Stimulated activated CD4-positive, alpha-beta T cell treated with anti-CD3 and anti-CD28 coated beads, TNF-alpha, amount 100 ng/mL, for 48 hours (primary cell): ENCODE measurements around the gene TPO.
"Not testable (repeated sequence)": the region's sequence is repeated elsewhere in the genome, so short reads cannot be mapped to it uniquely, and the experiment has no call there.

Source experiments
- DNase-seq, 3 donors: peaks; one replicate each; pipeline ENCODE4 v3.0.0-alpha.2; 2020; ENCODE audit warnings: low read depth in 3 of 3

Gene TPO

GRCh38 chr2:1483551-1483950 is 70.3 kb downstream of the TPO start:
- DNase-seq: no peak

DNA sequence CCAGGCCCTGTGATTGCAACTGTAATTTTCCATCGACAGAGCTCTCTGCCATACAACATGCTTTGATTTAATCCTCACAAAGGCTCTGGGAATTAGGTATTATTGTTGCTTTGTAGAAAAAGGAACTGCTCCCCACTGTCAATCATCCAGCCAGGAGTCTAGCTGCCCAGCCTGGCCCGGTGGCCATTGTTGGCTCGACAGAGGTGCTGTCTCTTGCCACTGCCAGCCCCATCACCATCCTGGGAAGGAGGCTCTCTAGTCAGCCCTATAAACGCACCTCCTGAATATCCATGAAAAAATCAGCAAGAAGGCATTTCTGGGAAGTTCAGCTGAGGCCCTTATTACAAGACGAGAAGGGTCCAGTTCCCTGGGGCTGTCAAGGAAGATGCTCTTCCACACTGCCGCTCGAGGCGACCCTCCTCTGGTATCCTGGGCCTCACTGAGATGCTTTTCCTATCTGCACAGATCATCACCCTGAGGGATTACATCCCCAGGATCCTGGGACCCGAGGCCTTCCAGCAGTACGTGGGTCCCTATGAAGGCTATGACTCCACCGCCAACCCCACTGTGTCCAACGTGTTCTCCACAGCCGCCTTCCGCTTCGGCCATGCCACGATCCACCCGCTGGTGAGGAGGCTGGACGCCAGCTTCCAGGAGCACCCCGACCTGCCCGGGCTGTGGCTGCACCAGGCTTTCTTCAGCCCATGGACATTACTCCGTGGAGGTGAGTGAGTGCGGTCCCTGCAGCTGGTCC is 71.0 kb downstream of the TPO start:
- no peak for DNase-seq

GRCh38 chr2:1486670-1487069 is 73.4 kb downstream of the TPO start:
- no peak for DNase-seq

GRCh38 chr2:1487758-1488157 is 74.5 kb downstream of the TPO start:
- no peak for DNase-seq

DNA sequence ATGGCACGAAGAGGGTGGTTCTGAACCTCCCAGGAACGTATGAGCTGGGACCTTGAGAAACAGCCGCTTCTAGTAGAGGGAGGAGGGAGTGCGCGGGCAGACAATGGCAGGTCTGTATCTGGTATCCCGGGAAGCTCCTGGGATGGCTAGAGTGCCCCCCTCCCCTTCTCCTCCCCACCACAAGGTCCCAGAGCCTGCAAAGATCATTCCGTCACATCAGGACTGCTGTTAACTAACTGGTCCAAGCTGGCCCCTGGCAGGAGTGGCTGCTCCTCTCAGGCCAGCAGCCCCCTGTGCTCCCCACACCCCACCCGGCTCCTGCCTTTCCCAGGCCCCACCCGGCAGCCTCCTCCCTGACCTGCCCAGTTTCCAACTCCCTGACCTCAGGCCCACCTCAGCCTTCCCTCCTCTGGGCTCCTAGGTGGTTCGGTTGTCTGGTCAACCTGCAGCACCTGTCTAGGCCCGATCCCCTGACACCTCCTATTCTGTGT is 75.0 kb downstream of the TPO start:
- DNase-seq: no peak

GRCh38 chr2:1488851-1489250 is 75.6 kb downstream of the TPO start:
- no peak for DNase-seq

DNA sequence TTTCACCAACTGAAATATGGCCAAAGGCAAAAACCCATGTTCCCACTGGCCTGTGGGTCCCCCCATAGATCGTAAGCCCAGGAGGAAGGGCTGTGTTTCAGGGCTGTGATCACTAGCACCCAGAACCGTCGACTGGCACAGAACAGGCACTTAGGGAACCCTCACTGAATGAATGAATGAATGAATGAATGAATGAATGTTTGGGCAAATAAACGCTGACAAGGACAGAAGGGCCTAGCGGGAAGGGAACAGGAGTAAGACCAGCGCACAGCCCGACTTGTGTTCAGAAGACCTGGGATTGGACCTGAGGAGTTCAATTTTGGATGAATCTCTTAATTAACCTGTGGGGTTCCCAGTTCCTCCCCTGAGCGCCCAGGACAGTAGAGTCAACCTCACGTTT is 76.2 kb downstream of the TPO start:
- no peak for DNase-seq

GRCh38 chr2:1490381-1490780 is 77.1 kb downstream of the TPO start:
- not testable (repeated sequence) for DNase-seq

DNA sequence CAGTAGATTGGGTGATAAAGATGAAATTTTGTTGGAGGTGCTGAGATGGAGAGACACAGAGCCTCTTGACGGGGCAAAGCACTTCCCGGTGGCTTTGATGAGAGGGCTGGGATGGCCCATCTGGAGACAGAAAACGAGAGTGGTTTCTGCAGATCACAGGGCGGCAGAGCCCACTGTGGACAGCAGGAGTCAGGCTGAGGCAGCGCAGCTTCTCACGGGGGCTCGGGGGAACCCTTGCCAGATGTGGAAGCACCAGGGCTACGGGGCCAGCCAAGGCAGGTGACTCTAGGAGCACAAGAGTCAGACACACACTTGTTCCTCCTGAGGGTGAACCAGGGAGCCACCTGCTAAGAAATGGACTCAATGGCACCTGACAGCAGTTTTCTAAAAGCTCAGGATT is 78.5 kb downstream of the TPO start:
- no peak for DNase-seq

GRCh38 chr2:1492231-1492630 is 79.0 kb downstream of the TPO start:
- not testable (repeated sequence) for DNase-seq

- no peak for DNase-seq
These were observed 79.6 kb downstream of the TPO start for GRCh38 chr2:1492711-1493430.

- no peak for DNase-seq
These were observed 80.3 kb downstream of the TPO start for GRCh38 chr2:1493431-1494126.

GRCh38 chr2:1494257-1494656 is 81.0 kb downstream of the TPO start:
- DNase-seq: no peak

DNA sequence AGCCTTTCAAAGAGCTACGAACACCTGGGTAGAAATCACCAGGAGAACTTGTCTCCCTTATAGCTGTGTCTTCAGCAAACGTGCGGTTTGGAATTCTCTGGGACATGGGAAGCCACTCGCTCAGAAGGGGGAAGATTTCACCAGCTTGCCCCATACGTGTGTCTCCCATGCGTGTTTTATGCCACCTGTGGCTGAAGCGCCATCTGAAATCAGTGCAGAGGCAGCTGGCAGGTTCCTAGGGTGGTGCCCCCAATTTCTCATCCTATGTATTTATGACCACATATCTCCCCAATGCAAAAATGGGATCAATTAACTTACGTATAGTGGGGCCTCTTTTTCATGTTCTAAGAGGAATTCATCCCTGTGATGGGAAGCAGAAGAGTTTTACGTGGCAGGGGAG is 81.6 kb downstream of the TPO start:
- DNase-seq: no peak

- DNase-seq: no peak
These were observed 82.6 kb downstream of the TPO start for GRCh38 chr2:1495676-1496358.

DNA sequence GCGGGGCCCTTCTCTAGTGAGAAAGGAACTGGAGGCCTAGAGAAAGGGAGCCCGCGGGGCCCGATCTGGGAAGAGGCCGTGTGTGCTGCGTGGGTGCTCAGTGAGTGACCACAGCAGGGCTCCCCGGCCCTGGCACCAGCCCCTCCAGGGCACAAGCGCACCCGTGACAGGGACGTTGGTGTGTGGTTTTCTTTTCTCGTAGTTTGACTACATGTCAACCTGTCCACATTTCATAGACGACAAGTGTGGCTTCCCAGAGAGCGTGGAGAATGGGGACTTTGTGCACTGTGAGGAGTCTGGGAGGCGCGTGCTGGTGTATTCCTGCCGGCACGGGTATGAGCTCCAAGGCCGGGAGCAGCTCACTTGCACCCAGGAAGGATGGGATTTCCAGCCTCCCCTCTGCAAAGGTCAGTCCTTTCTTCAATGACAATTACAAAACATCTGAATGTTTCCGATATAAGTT is 83.1 kb downstream of the TPO start:
- no peak for DNase-seq

DNA sequence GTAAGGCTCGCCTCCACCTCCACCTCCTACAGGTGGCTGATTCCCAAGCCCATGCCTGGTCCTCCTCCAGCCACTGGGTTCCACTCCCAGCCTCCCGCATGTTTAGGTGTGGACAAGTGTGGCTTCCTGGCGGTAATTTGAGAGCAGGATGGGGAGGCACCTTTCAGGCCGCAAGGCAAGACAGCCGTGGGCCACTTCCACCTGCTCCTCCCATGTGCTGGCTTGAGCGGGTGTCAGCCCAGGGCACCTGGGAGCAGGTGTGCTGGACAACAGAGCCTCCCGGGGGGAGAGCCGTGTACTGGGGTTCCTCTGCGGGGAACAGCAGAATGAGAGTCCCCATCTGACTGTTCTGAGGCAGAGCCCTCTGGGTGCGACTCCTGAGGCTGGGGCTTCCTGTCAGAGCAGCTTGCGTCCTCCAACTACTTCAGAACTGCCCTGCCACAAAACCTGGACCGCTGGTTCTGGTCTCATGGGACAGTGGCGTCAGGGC is 83.9 kb downstream of the TPO start:
- no peak for DNase-seq

DNA sequence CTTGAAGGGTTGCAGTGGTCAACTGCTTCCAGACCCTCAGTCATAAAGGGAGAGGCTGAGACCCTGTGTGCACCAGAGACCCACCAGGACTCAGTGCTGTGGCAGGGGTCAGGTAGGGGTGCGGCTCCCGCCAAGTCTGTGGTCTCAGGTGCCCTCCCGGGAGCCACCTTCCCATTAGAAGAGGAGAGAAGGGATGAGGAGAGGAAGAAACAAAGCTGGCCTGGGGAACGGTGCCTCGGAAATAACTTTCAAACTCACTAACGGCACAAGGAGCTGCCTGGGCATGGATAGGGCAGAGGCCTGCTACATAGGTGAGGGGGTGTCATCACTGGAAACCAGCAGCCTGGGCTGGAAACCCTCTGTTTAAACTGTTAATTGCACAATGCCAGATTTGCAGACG is 84.9 kb downstream of the TPO start:
- no peak for DNase-seq

GRCh38 chr2:1499033-1499795 is 86.0 kb downstream of the TPO start:
- no peak for DNase-seq

- DNase-seq: no peak
These were observed 88.0 kb downstream of the TPO start for GRCh38 chr2:1501038-1501851.
